KMS-11 (cell line): ENCODE data around the gene KLK11.

Source experiments
- H2AFZ ChIP-seq: fragments of 200-600 bp; sonication (generic); 2 replicates; pipeline ENCODE4 v1.6.1; 2016; ENCODE audit warnings: antibody characterized with exemption, mixed run types, low read depth
- H3K27ac ChIP-seq: fragments of 200-600 bp; sonication (generic); 2 replicates; pipeline ENCODE4 v1.6.1; 2016; ENCODE audit warnings: mild to moderate bottlenecking, mixed run types
- H3K27me3 ChIP-seq: fragments of 200-600 bp; sonication (generic); 2 replicates; pipeline ENCODE4 v1.6.1; 2017; ENCODE audit warnings: mild to moderate bottlenecking, low read depth, mixed run types, moderate library complexity; ENCODE audit not compliant: insufficient read depth
- H3K36me3 ChIP-seq: fragments of 200-600 bp; sonication (generic); 2 replicates; pipeline ENCODE4 v1.6.1; 2017; ENCODE audit warnings: mild to moderate bottlenecking, mixed run types; ENCODE audit not compliant: insufficient read depth
- H3K4me1 ChIP-seq: fragments of 200-600 bp; sonication (generic); 2 replicates; pipeline ENCODE4 v1.6.1; 2016; ENCODE audit warnings: mild to moderate bottlenecking, low read depth, mixed run types; ENCODE audit not compliant: poor library complexity, severe bottlenecking
- H3K4me2 ChIP-seq: fragments of 200-600 bp; sonication (generic); 2 replicates; pipeline ENCODE4 v1.7.0; 2016; ENCODE audit warnings: mild to moderate bottlenecking, mixed run types
- H3K4me3 ChIP-seq: fragments of 200-600 bp; sonication (generic); IDR thresholded peaks from 2 replicates; pipeline ENCODE4 v1.6.1; 2017; ENCODE audit warnings: low read depth, low read length, mixed read lengths; ENCODE audit not compliant: insufficient read depth
- H3K79me2 ChIP-seq: fragments of 200-600 bp; sonication (generic); 2 replicates; pipeline ENCODE4 v1.6.1; 2016; ENCODE audit warnings: low read depth, mixed run types; ENCODE audit not compliant: insufficient read depth
- H3K9ac ChIP-seq: fragments of 200-600 bp; sonication (generic); 2 replicates; pipeline ENCODE4 v1.6.1; 2016; ENCODE audit warnings: mild to moderate bottlenecking, mixed run types
- H4K20me1 ChIP-seq: fragments of 200-600 bp; sonication (generic); 2 replicates; pipeline ENCODE4 v1.6.1; 2016; ENCODE audit warnings: mild to moderate bottlenecking, mixed run types; ENCODE audit not compliant: insufficient read depth
- CTCF ChIP-seq: fragments of 200-600 bp; sonication (generic); conservative IDR thresholded peaks from 2 replicates; pipeline ENCODE4 v1.6.1; 2017; ENCODE audit warnings: low read depth, mild to moderate bottlenecking, antibody characterized with exemption, low read length, moderate library complexity, mixed read lengths

Gene KLK11

DNA sequence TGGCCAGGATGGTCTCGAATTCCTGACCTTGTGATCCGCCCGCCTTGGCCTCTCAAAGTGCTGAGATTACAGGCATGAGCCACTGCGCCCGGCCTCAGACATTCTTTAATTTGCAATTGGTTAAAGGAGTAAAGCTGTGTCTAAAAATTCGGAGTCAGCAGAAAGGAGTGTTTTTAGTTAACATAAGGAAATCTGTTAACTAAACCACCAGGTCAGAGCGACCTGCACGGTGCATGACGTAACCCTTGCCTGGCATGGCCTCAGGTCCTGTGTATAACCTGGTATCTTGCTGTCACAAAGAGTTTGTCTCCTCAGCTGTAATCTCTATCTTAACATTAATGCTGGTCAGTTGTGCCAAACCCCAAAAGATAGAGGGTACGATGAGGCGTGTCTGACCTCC, 17.9 kb upstream of the KLK11 start:
- no peaks in the 10 kb centered on the region for H4K20me1 ChIP-seq
- H3K27me3 ChIP-seq = no peaks in the 10 kb centered on the region; the same call in 1 of the 2 replicates
- H3K4me2 ChIP-seq = no peak overlapping the region
- H3K9ac ChIP-seq = no peak overlapping the region
- H3K4me3 ChIP-seq = no peak overlapping the region
- H3K79me2 ChIP-seq = no peaks in the 10 kb centered on the region
- no peak for TF ChIP-seq CTCF
- H2AFZ ChIP-seq = no peak overlapping the region
- no peaks in the 10 kb centered on the region for H3K36me3 ChIP-seq
- H3K4me1 ChIP-seq = no peaks in the 10 kb centered on the region
- H3K27ac ChIP-seq = no peak overlapping the region

DNA sequence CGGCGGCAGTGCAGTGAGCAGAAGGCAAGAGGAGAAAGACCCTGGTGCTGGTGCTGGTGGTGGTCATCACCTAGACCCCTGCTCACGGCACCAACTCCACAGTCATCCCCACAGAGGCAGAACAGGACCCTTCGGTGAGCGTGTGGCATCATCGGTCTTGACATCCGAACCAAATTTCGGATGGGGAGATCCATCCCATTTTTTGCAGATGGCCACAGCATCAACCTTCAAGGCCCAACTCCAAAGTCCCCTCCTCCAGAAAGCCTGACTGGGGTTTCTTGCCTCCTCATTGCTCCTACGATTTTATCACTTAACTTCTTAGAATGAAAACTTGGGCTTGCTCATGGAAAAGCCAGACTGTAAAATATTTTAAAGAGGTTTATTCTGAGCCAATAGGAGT, 17.1 kb upstream of the KLK11 start:
- H3K4me1 ChIP-seq = no peaks in the 10 kb centered on the region
- H3K36me3 ChIP-seq = no peaks in the 10 kb centered on the region
- no peak overlapping the region for H3K4me2 ChIP-seq
- no peak overlapping the region for H3K27ac ChIP-seq
- no peaks in the 10 kb centered on the region for H4K20me1 ChIP-seq
- H3K79me2 ChIP-seq = no peaks in the 10 kb centered on the region
- no peaks in the 10 kb centered on the region; the same call in 1 of the 2 replicates for H3K27me3 ChIP-seq
- TF ChIP-seq CTCF = no peak
- H2AFZ ChIP-seq = no peak overlapping the region
- H3K9ac ChIP-seq = no peak overlapping the region
- H3K4me3 ChIP-seq = no peak overlapping the region

GRCh38 chr19:51040151-51040550, 13.7 kb upstream of the KLK11 start:
- no peaks in the 10 kb centered on the region for H3K79me2 ChIP-seq
- H3K9ac ChIP-seq = no peak overlapping the region
- H3K4me3 ChIP-seq = no peak overlapping the region
- H3K4me1 ChIP-seq = no peaks in the 10 kb centered on the region
- TF ChIP-seq CTCF = no peak
- H3K27ac ChIP-seq = no peak overlapping the region
- no peaks in the 10 kb centered on the region for H3K36me3 ChIP-seq
- no peaks in the 10 kb centered on the region; the same call in 1 of the 2 replicates for H3K27me3 ChIP-seq
- H2AFZ ChIP-seq = no peak overlapping the region
- no peaks in the 10 kb centered on the region for H4K20me1 ChIP-seq
- no peak overlapping the region for H3K4me2 ChIP-seq

DNA sequence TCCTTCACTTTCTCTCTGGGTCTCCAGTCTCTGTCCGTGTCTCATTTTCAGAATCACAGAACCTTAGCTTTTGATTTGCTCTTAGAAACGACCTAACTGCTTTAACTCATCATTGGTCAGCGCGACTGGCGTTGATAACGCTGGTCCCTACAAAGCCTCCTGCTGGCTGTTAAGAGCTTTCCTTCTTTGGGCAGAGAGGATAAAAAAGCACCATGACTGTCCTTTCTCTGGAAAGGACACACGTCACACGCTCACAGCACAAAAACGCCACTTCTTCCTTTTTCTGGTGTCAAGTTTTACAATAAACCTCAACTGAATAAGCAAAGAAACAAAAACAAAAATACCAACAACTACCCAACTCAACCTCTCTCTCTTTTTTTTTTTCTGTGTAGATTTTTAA, 10.1 kb upstream of the KLK11 start:
- no peak overlapping the region for H3K4me2 ChIP-seq
- H3K36me3 ChIP-seq = no peaks in the 10 kb centered on the region
- no peak for TF ChIP-seq CTCF
- no peaks in the 10 kb centered on the region for H4K20me1 ChIP-seq
- no peak overlapping the region for H3K27ac ChIP-seq
- no peak overlapping the region for H3K9ac ChIP-seq
- H3K4me3 ChIP-seq = no peak overlapping the region
- no peaks in the 10 kb centered on the region; the same call in 1 of the 2 replicates for H3K27me3 ChIP-seq
- H3K79me2 ChIP-seq = no peaks in the 10 kb centered on the region
- no peaks in the 10 kb centered on the region for H3K4me1 ChIP-seq
- H2AFZ ChIP-seq = no peak overlapping the region
